CD4-positive, alpha-beta T cell (primary cell): ENCODE results near the gene ARL14EP. TPM values are rescaled to one million over a fixed set of nuclear protein-coding genes. Genes with fewer than 3 reads are reported as not detected.
A peak's percentile ranks its signal among the peaks of the same experiment; 100 is the strongest.

Experiments used
- ATAC-seq: fragments of 200-7000 bp; cut with Tn5 transposase; one replicate; pipeline ENCODE4 v1.10.0; 2022; ENCODE audit warnings: mild to moderate bottlenecking; ENCODE audit not compliant: poor library complexity
- CTCF ChIA-PET: fragments of 350-600 bp; sonication (Branson Sonifier 250); formaldehyde crosslinking; loops from one replicate; lab custom pipeline; 2021; ENCODE audit warnings: antibody characterized with exemption, inconsistent platforms; lab: Charles Lee
- POLR2A ChIA-PET: fragments of 350-600 bp; sonication (Branson Sonifier 250); formaldehyde crosslinking; loops from one replicate; lab custom pipeline; 2021; ENCODE audit warnings: antibody characterized with exemption, inconsistent platforms; lab: Charles Lee
- DNase-seq, 14 experiments: peaks; one replicate each; pipeline ENCODE4 v3.0.0-alpha.2; 2013 to 2020; ENCODE audit warnings: mixed read lengths in 2 of 14
- H3K27ac ChIP-seq, 2 donors: one replicate each; pipeline versions ENCODE4 v1.5.1 to v1.7.0; 2013; ENCODE audit warnings: low read length in 2 of 2, low read depth in 1 of 2, mild to moderate bottlenecking in 1 of 2
- H3K27me3 ChIP-seq, 2 experiments: 1 replicate in 1 of 2; 2 replicates in 1 of 2; pipeline versions ENCODE4 v1.6.1 to v1.7.0; 2013; ENCODE audit warnings: low read length in 2 of 2, control low read depth in 1 of 2, mild to moderate bottlenecking in 1 of 2, moderate library complexity in 1 of 2; ENCODE audit not compliant: insufficient read depth in 2 of 2, control insufficient read depth in 1 of 2
- H3K36me3 ChIP-seq: one replicate; pipeline ENCODE4 v1.6.1; 2013; ENCODE audit warnings: low read length, control low read depth; ENCODE audit not compliant: insufficient read depth
- H3K4me1 ChIP-seq: one replicate; pipeline ENCODE4 v1.6.1; 2013; ENCODE audit warnings: low read length, control low read depth; ENCODE audit not compliant: insufficient read depth
- H3K4me3 ChIP-seq: one replicate; pipeline ENCODE4 v1.5.1; 2013; ENCODE audit warnings: mild to moderate bottlenecking, low read length, moderate library complexity
- H3K9me3 ChIP-seq, 2 experiments: 1 replicate in 1 of 2; 2 replicates in 1 of 2; pipeline versions ENCODE4 v1.6.1 to v1.7.0; 2013; ENCODE audit warnings: low read length in 2 of 2, mild to moderate bottlenecking in 2 of 2, control low read depth in 1 of 2, moderate library complexity in 1 of 2; ENCODE audit not compliant: control insufficient read depth in 1 of 2, insufficient read depth in 1 of 2
- H3K27ac Mint-ChIP-seq: one replicate; pipeline ENCODE4 v1.8.0; 2020; ENCODE audit warnings: mixed read lengths
- H3K27me3 Mint-ChIP-seq: one replicate; pipeline ENCODE4 v1.8.0; 2021; ENCODE audit warnings: mixed read lengths
- H3K36me3 Mint-ChIP-seq: one replicate; pipeline ENCODE4 v1.8.0; 2021; ENCODE audit warnings: low read depth, mixed read lengths
- H3K4me1 Mint-ChIP-seq: one replicate; pipeline ENCODE4 v1.8.0; 2021; ENCODE audit warnings: low read depth, mixed read lengths
- H3K4me3 Mint-ChIP-seq: one replicate; pipeline ENCODE4 v1.8.0; 2020; ENCODE audit warnings: mild to moderate bottlenecking, mixed read lengths
- H3K9me3 Mint-ChIP-seq: one replicate; pipeline ENCODE4 v1.8.0; 2020; ENCODE audit warnings: mixed read lengths
- CTCF ChIP-seq: fragments of 200-600 bp; IDR thresholded peaks from one replicate; pipeline ENCODE4 v1.8.0; 2022; ENCODE audit warnings: antibody characterized with exemption, mild to moderate bottlenecking
- intact Hi-C, 2 experiments: fragments of 100-400 bp; cut with DNase I in 1 of 2; cut with micrococcal nuclease in 1 of 2; formaldehyde crosslinking; loops; one replicate each; pipeline versions ENCODE4 v1.15.1 to v1.9.0; 2023 to 2025; cut with DNase I, micrococcal nuclease
- total RNA-seq, 174 experiments: library from RNA in 2 of 174; stranded (reverse) in 2 of 174; gene quantifications; one replicate each; pipeline ENCODE4 v1.2.3 and lab custom pipeline; 2021 to 2026

Gene ARL14EP
- total RNA-seq, 2 experiments from 2014 or later: 48.1 to 49.7 TPM

- Histone ChIP-seq H3K27ac (no peak overlapping the region), H3K9me3 (no peaks in the 10 kb centered on the region), H3K4me3 (no peak overlapping the region), H3K36me3 (no peaks in the 10 kb centered on the region), H3K27me3 (no peaks in the 10 kb centered on the region), H3K4me1 (peaks cover 18% of the 10 kb centered on the region)
- CTCF ChIA-PET: no interaction called here
- POLR2A ChIA-PET: no interaction called here
- H3K4me1 Mint-ChIP-seq: peaks cover 40% of the 10 kb centered on the region
- intact Hi-C loops: loop anchor here (5.0 to 10.0 kb wide), 2 partner anchors 1193 to 1771 kb away; partner anchors contain the start of gene RCN1 (in 1 of the 2)
- no peaks in the 10 kb centered on the region for H3K9me3 Mint-ChIP-seq
- H3K36me3 Mint-ChIP-seq: peaks cover 19% of the 10 kb centered on the region
- H3K27ac Mint-ChIP-seq: no peak overlapping the region
- no peak for TF ChIP-seq CTCF
- DNase-seq (no peak), ATAC-seq (no peak)
- peak overlapping the region; percentile 30 for H3K4me3 Mint-ChIP-seq
- H3K27me3 Mint-ChIP-seq: peaks cover 20% of the 10 kb centered on the region
Observed at GRCh38 chr11:30321321-30321720, 1.6 kb upstream of the ARL14EP start.

- DNase-seq (no peak), ATAC-seq (no peak)
- Mint-ChIP-seq H3K4me3 (peak overlapping the region; percentile 98), H3K27ac (peak overlapping the region; percentile 97), H3K27me3 (peaks cover 20% of the 10 kb centered on the region), H3K4me1 (peaks cover 48% of the 10 kb centered on the region), H3K36me3 (peaks cover 27% of the 10 kb centered on the region), H3K9me3 (no peaks in the 10 kb centered on the region)
- TF ChIP-seq CTCF: no peak
- ChIA-PET CTCF (no interaction called here), POLR2A (interaction anchor here (1.3 to 1.7 kb wide), 5 partner anchors 12 to 1045 kb away, joined by 5 to 8 read pairs (median 6); no protein-coding TSS in a partner anchor)
- H3K36me3 ChIP-seq: no peaks in the 10 kb centered on the region
- no peaks in the 10 kb centered on the region for H3K27me3 ChIP-seq
- H3K9me3 ChIP-seq: no peaks in the 10 kb centered on the region
- H3K4me3 ChIP-seq: peak overlapping the region; percentile 89
- peaks cover 22% of the 10 kb centered on the region for H3K4me1 ChIP-seq
- no peak overlapping the region for H3K27ac ChIP-seq
- intact Hi-C loops: loop anchor here (5.0 to 10.0 kb wide), 2 partner anchors 1193 to 1770 kb away; partner anchors contain the start of gene RCN1 (in 1 of the 2)
Observed at GRCh38 chr11:30322191-30322590, 713 bp upstream of the ARL14EP start.

GRCh38 chr11:30326114-30326778, 3.3 kb downstream of the ARL14EP start:
- intact Hi-C loops: loop anchor here in 1 of 2 experiments (5.0 to 10.0 kb wide), 3 partner anchors 1041 to 1766 kb away; partner anchors contain the start of genes DCDC1, DNAJC24 and RCN1
- POLR2A ChIA-PET: interaction anchor here (1.1 to 1.3 kb wide), 2 partner anchors 9 to 10 kb away, joined by 4 to 5 read pairs; no protein-coding TSS in a partner anchor
- Mint-ChIP-seq H3K4me1 (peaks cover 84% of the 10 kb centered on the region), H3K4me3 (peak overlapping the region; percentile 49), H3K9me3 (no peaks in the 10 kb centered on the region), H3K27ac (peak overlapping the region; percentile 97), H3K36me3 (peaks cover 45% of the 10 kb centered on the region), H3K27me3 (no peaks in the 10 kb centered on the region)
- no peak overlapping the region for H3K4me3 ChIP-seq
- peaks cover 22% of the 10 kb centered on the region for H3K4me1 ChIP-seq
- peaks cover 4% of the 10 kb centered on the region for H3K36me3 ChIP-seq
- ATAC-seq: no peak
- peak overlapping the region in 1 of 2 donors; percentile 32 for H3K27ac ChIP-seq
- H3K27me3 ChIP-seq: no peaks in the 10 kb centered on the region
- CTCF ChIA-PET: interaction anchor here (0.7 to 2.2 kb wide), 3 partner anchors 11 to 19 kb away, joined by 3 to 8 read pairs (median 4); no protein-coding TSS in a partner anchor
- no peaks in the 10 kb centered on the region for H3K9me3 ChIP-seq
- peak in 3 of 14 experiments; percentile 15 to 23 (median 18) for DNase-seq
- no peak for TF ChIP-seq CTCF
